DOHH2 (cell line): ENCODE results near the gene PADI4.

Experiments used
- EZH2phosphoT487 ChIP-seq: fragments of 200-600 bp; sonication (generic); IDR thresholded peaks from 2 replicates; pipeline ENCODE4 v1.6.1; 2017; ENCODE audit warnings: borderline replicate concordance, mild to moderate bottlenecking, antibody characterized with exemption, low read length, moderate library complexity, mixed read lengths
- TF ChIP-seq, protein P1 (sequence below): fragments of 200-600 bp; sonication (generic); IDR thresholded peaks from one replicate; pipeline ENCODE4 v1.5.1; 2014; ENCODE audit warnings: antibody characterized with exemption, mild to moderate bottlenecking, low read depth, low read length; ENCODE audit not compliant: poor library complexity, severe bottlenecking

DNA sequence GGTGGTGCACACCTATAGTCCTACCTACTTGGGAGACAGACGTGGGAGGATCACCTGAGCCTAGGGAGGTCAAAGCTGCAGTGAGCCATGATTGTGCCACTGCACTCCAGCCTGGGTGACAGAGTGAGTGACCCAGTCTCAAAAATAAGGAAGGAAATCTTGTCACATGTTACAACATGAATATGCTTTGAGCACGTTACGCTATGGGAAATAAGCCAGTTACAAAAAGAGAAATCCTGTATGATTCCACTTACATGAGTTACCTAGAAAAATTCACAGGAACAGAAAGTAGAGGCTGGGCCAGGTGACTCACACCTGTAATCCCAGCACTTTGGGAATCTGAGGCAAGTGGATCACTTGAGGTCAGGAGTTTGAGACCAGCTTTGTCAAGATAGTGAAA lies 57.3 kb downstream of the PADI4 start:
- TF ChIP-seq, protein P1, sequence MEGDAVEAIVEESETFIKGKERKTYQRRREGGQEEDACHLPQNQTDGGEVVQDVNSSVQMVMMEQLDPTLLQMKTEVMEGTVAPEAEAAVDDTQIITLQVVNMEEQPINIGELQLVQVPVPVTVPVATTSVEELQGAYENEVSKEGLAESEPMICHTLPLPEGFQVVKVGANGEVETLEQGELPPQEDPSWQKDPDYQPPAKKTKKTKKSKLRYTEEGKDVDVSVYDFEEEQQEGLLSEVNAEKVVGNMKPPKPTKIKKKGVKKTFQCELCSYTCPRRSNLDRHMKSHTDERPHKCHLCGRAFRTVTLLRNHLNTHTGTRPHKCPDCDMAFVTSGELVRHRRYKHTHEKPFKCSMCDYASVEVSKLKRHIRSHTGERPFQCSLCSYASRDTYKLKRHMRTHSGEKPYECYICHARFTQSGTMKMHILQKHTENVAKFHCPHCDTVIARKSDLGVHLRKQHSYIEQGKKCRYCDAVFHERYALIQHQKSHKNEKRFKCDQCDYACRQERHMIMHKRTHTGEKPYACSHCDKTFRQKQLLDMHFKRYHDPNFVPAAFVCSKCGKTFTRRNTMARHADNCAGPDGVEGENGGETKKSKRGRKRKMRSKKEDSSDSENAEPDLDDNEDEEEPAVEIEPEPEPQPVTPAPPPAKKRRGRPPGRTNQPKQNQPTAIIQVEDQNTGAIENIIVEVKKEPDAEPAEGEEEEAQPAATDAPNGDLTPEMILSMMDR, result no peak
- no peak for TF ChIP-seq EZH2phosphoT487
